Osteoblast (primary cell): ENCODE results near the gene MROH2A. TPM values are rescaled to one million over a fixed set of nuclear protein-coding genes. Genes with fewer than 3 reads are reported as not detected.

ENCODE experiments used
- DNase-seq: peaks from one replicate; pipeline ENCODE4 v3.0.0; 2011; ENCODE audit warnings: low spot score, mixed read lengths; ENCODE audit not compliant: insufficient read length; ENCODE audit errors: missing footprints
- H2AFZ ChIP-seq: 2 replicates; pipeline ENCODE4 v1.6.0; 2011; ENCODE audit warnings: mild to moderate bottlenecking, low read length
- H3K27ac ChIP-seq: 2 replicates; pipeline ENCODE4 v1.5.1; 2011; ENCODE audit warnings: mild to moderate bottlenecking, low read depth, low read length, moderate library complexity
- H3K27me3 ChIP-seq: 2 replicates; pipeline ENCODE4 v1.6.0; 2012; ENCODE audit warnings: mild to moderate bottlenecking, control low read depth, inconsistent platforms, low read length, moderate library complexity; ENCODE audit not compliant: insufficient read depth
- H3K36me3 ChIP-seq: 2 replicates; pipeline ENCODE4 v1.5.1; 2011; ENCODE audit warnings: mild to moderate bottlenecking, low read length, control low read depth, moderate library complexity; ENCODE audit not compliant: insufficient read depth
- H3K4me1 ChIP-seq: 2 replicates; pipeline ENCODE4 v1.5.1; 2011; ENCODE audit warnings: mild to moderate bottlenecking, low read length, control low read depth, moderate library complexity; ENCODE audit not compliant: insufficient read depth
- H3K4me2 ChIP-seq: 2 replicates; pipeline ENCODE4 v1.6.0; 2011; ENCODE audit warnings: mild to moderate bottlenecking, low read length; ENCODE audit not compliant: insufficient read depth
- H3K4me3 ChIP-seq: fragments of 200-600 bp; sonication (generic); 3 replicates; pipeline ENCODE4 v1.5.1; 2012; ENCODE audit warnings: mild to moderate bottlenecking, low read length, inconsistent platforms; ENCODE audit not compliant: insufficient read depth
- H3K79me2 ChIP-seq: 2 replicates; pipeline ENCODE4 v1.6.0; 2012; ENCODE audit warnings: mild to moderate bottlenecking, low read length, control low read depth, inconsistent platforms; ENCODE audit not compliant: insufficient read depth
- H3K9me3 ChIP-seq: 2 replicates; pipeline ENCODE4 v1.5.1; 2011; ENCODE audit warnings: low read depth, low read length, control low read depth
- H4K20me1 ChIP-seq: 2 replicates; pipeline ENCODE4 v1.6.0; 2012; ENCODE audit warnings: mild to moderate bottlenecking, low read length, control low read depth; ENCODE audit not compliant: insufficient read depth
- total RNA-seq: library from RNA; depleted of rRNA; stranded (reverse); fragments of >200 nt; gene quantifications from 2 replicates; pipeline ENCODE4 v1.2.3, GENCODE V29; 2012
- TF ChIP-seq, protein P1 (sequence below): IDR thresholded peaks from 2 replicates; pipeline ENCODE4 v1.5.1; 2011; ENCODE audit warnings: mild to moderate bottlenecking, low read depth, low read length, moderate library complexity; ENCODE audit errors: extremely low read depth

Gene MROH2A
- total RNA-seq, 1 donor, result not detected

GRCh38 chr2:233849607-233850271, 71.6 kb downstream of the MROH2A start:
- Histone ChIP-seq H3K4me2 (no peak overlapping the region), H3K27me3 (no peaks in the 10 kb centered on the region), H4K20me1 (no peaks in the 10 kb centered on the region), H3K9me3 (no peaks in the 10 kb centered on the region), H3K4me3 (no peak overlapping the region), H3K27ac (no peak overlapping the region), H3K4me1 (peaks cover 21% of the 10 kb centered on the region), H3K36me3 (peaks cover 65% of the 10 kb centered on the region), H2AFZ (peak overlapping the region; percentile 51), H3K79me2 (peaks cover 87% of the 10 kb centered on the region)
- DNase-seq, result peak; percentile 54
- TF ChIP-seq, protein P1, sequence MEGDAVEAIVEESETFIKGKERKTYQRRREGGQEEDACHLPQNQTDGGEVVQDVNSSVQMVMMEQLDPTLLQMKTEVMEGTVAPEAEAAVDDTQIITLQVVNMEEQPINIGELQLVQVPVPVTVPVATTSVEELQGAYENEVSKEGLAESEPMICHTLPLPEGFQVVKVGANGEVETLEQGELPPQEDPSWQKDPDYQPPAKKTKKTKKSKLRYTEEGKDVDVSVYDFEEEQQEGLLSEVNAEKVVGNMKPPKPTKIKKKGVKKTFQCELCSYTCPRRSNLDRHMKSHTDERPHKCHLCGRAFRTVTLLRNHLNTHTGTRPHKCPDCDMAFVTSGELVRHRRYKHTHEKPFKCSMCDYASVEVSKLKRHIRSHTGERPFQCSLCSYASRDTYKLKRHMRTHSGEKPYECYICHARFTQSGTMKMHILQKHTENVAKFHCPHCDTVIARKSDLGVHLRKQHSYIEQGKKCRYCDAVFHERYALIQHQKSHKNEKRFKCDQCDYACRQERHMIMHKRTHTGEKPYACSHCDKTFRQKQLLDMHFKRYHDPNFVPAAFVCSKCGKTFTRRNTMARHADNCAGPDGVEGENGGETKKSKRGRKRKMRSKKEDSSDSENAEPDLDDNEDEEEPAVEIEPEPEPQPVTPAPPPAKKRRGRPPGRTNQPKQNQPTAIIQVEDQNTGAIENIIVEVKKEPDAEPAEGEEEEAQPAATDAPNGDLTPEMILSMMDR, result no peak

DNA sequence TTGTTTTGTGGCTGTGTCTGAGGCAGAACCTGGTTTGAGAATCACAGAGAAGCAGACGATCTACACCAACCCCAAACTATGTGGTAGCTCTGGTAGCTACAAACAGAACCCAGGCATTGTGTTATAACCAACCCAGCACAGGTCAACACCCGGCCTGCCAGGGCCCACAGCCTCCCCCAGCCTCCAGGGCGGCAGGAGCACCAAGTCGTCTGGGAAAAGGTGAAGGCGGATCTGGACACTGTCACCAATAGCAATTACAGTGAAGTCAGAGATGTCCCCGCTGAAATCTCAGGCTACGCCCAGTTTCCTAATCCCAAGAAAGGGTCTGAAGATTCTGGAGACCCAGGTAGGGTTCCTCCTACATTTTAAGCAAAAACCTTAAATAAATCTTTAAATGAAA, 72.6 kb downstream of the MROH2A start:
- Histone ChIP-seq H3K9me3 (no peaks in the 10 kb centered on the region), H3K79me2 (peaks cover 82% of the 10 kb centered on the region), H3K4me2 (no peak overlapping the region), H2AFZ (peak overlapping the region; percentile 72), H3K27ac (no peak overlapping the region), H3K27me3 (no peaks in the 10 kb centered on the region), H3K36me3 (peaks cover 59% of the 10 kb centered on the region), H3K4me1 (peaks cover 28% of the 10 kb centered on the region), H3K4me3 (no peak overlapping the region), H4K20me1 (no peaks in the 10 kb centered on the region)
- TF ChIP-seq, protein P1, result no peak
- peak; percentile 11 for DNase-seq

GRCh38 chr2:233851169-233851568, 73.0 kb downstream of the MROH2A start:
- Histone ChIP-seq H3K9me3 (no peaks in the 10 kb centered on the region), H3K4me3 (no peak overlapping the region), H3K36me3 (peaks cover 55% of the 10 kb centered on the region), H3K27ac (no peak overlapping the region), H3K4me1 (peaks cover 28% of the 10 kb centered on the region), H3K79me2 (peaks cover 79% of the 10 kb centered on the region), H3K4me2 (no peak overlapping the region), H3K27me3 (no peaks in the 10 kb centered on the region), H4K20me1 (no peaks in the 10 kb centered on the region), H2AFZ (peak overlapping the region; percentile 72)
- peak; percentile 23 for DNase-seq
- TF ChIP-seq, protein P1, result no peak

GRCh38 chr2:233852056-233852455, 73.9 kb downstream of the MROH2A start:
- Histone ChIP-seq H2AFZ (peak overlapping the region; percentile 89), H3K4me2 (peak overlapping the region; percentile 98), H4K20me1 (no peaks in the 10 kb centered on the region), H3K4me1 (peaks cover 28% of the 10 kb centered on the region), H3K36me3 (peaks cover 46% of the 10 kb centered on the region), H3K27ac (peak overlapping the region; percentile 42), H3K9me3 (no peaks in the 10 kb centered on the region), H3K27me3 (no peaks in the 10 kb centered on the region), H3K4me3 (peak overlapping the region; percentile 92), H3K79me2 (peaks cover 71% of the 10 kb centered on the region)
- TF ChIP-seq, protein P1, result no peak
- peak; percentile 59 for DNase-seq
